Measurements from ENCODE around the gene HNRNPH3.
A peak's percentile ranks its signal among the peaks of the same experiment; 100 is the strongest.

The HNRNPH3 gene

GRCh38 chr10:68296843-68297663 lies 34.8 kb upstream of the HNRNPH3 start:
- no peak overlapping the region for H3K4me3 ChIP-seq (ENCODE audit: low read depth, low read length)
- no peak for TF ChIP-seq MYC (IDR thresholded peaks at IDR 0.05; ENCODE audit: low read depth, low read length)
- TF ChIP-seq CTCF (IDR thresholded peaks at IDR 0.05; ENCODE audit: low read depth, low read length) = no peak
- TF ChIP-seq, protein P1, sequence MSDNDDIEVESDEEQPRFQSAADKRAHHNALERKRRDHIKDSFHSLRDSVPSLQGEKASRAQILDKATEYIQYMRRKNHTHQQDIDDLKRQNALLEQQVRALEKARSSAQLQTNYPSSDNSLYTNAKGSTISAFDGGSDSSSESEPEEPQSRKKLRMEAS (IDR thresholded peaks at IDR 0.05; ENCODE audit: low read depth, low read length) = no peak
- no peak for TF ChIP-seq POLR2A (IDR thresholded peaks at IDR 0.05; ENCODE audit: extremely low read depth, insufficient read length)
- DNase-seq (ENCODE audit: low read depth) = no peak

GRCh38 chr10:68301301-68301700 lies 30.6 kb upstream of the HNRNPH3 start:
- DNase-seq (ENCODE audit: low read depth) = no peak
- no peak overlapping the region for H3K4me3 ChIP-seq (ENCODE audit: low read depth, low read length)
- TF ChIP-seq, protein P1 (IDR thresholded peaks at IDR 0.05; ENCODE audit: low read depth, low read length) = no peak
- no peak for TF ChIP-seq POLR2A (IDR thresholded peaks at IDR 0.05; ENCODE audit: extremely low read depth, insufficient read length)
- no peak for TF ChIP-seq CTCF (IDR thresholded peaks at IDR 0.05; ENCODE audit: low read depth, low read length)
- no peak for TF ChIP-seq MYC (IDR thresholded peaks at IDR 0.05; ENCODE audit: low read depth, low read length)

DNA sequence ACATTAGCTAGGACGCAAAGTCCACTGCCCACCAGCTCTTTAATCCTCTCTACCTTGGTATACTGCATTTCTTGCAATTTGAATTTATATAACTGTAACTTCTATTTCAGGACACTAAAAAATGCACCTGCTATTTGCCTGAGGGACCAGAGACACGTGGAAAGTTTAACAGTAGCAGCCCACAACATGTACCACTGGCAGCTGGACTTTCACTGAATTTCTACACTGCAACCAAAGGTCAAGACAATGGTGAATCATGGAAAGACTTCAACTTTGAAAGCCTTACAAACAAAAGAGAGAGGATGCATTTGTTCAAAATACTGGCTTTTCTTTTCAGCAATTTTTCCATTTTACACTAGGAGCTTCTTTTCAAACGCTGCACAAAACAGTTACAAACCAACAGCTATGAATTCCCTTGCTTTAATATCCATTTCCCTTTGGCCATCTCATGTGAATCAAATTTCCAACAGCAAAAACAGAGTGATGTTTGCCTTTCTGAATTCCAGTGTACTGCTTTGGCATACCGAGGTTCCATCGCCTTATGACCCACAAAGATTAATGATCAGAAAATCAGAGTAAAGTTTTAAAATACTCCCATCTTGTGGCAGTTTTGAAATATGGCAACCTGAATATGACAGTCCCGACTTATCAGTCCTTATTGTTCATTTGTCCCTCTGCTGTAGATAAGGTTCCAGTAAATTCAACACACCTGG lies 29.9 kb upstream of the HNRNPH3 start:
- TF ChIP-seq CTCF (IDR thresholded peaks at IDR 0.05; ENCODE audit: low read depth, low read length) (peak; percentile 35), POLR2A (IDR thresholded peaks at IDR 0.05; ENCODE audit: extremely low read depth, insufficient read length) (no peak)
- DNase-seq (ENCODE audit: low read depth) = peak; percentile 62
- no peak overlapping the region for H3K4me3 ChIP-seq (ENCODE audit: low read depth, low read length)

DNA sequence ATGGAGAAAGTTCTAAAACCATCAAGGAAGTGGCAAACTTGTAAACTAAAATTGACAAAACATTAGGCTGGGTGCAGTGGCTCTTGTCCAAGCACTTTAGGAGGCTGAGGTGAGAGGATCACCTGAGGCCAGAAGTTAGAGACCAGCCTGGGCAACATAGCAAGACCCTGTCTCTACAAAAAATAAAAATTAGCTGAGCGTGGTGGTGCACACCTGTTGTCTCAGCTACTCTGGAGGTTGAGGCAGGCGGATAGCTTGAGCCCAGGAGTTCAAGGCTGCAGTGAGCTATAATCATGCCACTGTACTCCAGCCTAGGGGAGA lies 29.4 kb upstream of the HNRNPH3 start:
- TF ChIP-seq MYC (IDR thresholded peaks at IDR 0.05; ENCODE audit: low read depth, low read length) = no peak
- no peak for TF ChIP-seq POLR2A (IDR thresholded peaks at IDR 0.05; ENCODE audit: extremely low read depth, insufficient read length)
- no peak for TF ChIP-seq CTCF (IDR thresholded peaks at IDR 0.05; ENCODE audit: low read depth, low read length)
- TF ChIP-seq, protein P1 (IDR thresholded peaks at IDR 0.05; ENCODE audit: low read depth, low read length) = no peak
- no peak for DNase-seq (ENCODE audit: low read depth)
- no peak overlapping the region for H3K4me3 ChIP-seq (ENCODE audit: low read depth, low read length)

- TF ChIP-seq CTCF (IDR thresholded peaks at IDR 0.05; ENCODE audit: low read depth, low read length) (no peak), MYC (IDR thresholded peaks at IDR 0.05; ENCODE audit: low read depth, low read length) (no peak), POLR2A (IDR thresholded peaks at IDR 0.05; ENCODE audit: extremely low read depth, insufficient read length) (no peak)
- TF ChIP-seq, protein P1 (IDR thresholded peaks at IDR 0.05; ENCODE audit: low read depth, low read length) = no peak
- no peak for DNase-seq (ENCODE audit: low read depth)
- H3K4me3 ChIP-seq (ENCODE audit: low read depth, low read length) = no peak overlapping the region
Measured at GRCh38 chr10:68302871-68303270, 29.0 kb upstream of the HNRNPH3 start.

Data from NB4 (cell line).